SJSA1 (cell line): ENCODE results near the gene RIF1. TPM values are rescaled to one million over a fixed set of nuclear protein-coding genes. Genes with fewer than 3 reads are reported as not detected.
"Not testable (repeated sequence)": the region's sequence is repeated elsewhere in the genome, so short reads cannot be mapped to it uniquely, and the experiment has no call there.

ENCODE experiments used
- DNase-seq, 2 experiments: peaks; one replicate each; pipeline ENCODE4 v3.0.0-alpha.2; 2015 to 2020; ENCODE audit warnings: low spot score in 2 of 2, low read depth in 1 of 2
- H3K27ac ChIP-seq: fragments of 250-450 bp; sonication (Bioruptor Pico); 2 replicates; pipeline ENCODE4 v1.5.1; 2020; ENCODE audit warnings: mild to moderate bottlenecking, moderate library complexity
- H3K27me3 ChIP-seq: fragments of 250-450 bp; sonication (Bioruptor Pico); replicated peaks from 2 replicates; pipeline ENCODE4 v1.5.1; 2020; ENCODE audit warnings: mild to moderate bottlenecking, moderate library complexity
- H3K36me3 ChIP-seq: fragments of 250-450 bp; sonication (Bioruptor Pico); 2 replicates; pipeline ENCODE4 v1.5.1; 2020; ENCODE audit warnings: mild to moderate bottlenecking
- H3K4me1 ChIP-seq: fragments of 250-450 bp; sonication (Bioruptor Pico); replicated peaks from 2 replicates; pipeline ENCODE4 v1.6.1; 2021; ENCODE audit warnings: mild to moderate bottlenecking
- H3K4me3 ChIP-seq: fragments of 250-450 bp; sonication (Bioruptor Pico); 2 replicates; pipeline ENCODE4 v1.5.1; 2020; ENCODE audit warnings: mild to moderate bottlenecking
- H3K9me3 ChIP-seq: fragments of 250-450 bp; sonication (Bioruptor Pico); replicated peaks from 2 replicates; pipeline ENCODE4 v1.5.1; 2020; ENCODE audit warnings: mild to moderate bottlenecking
- total RNA-seq: library from RNA; depleted of rRNA; stranded (reverse); fragments of >200 nt; shearing (Covaris generic); gene quantifications from 2 replicates; pipeline ENCODE4 v1.2.3, GENCODE V29; 2014

The RIF1 gene
- total RNA-seq, 1 experiment from 2014 or later: 52.4 TPM

DNA sequence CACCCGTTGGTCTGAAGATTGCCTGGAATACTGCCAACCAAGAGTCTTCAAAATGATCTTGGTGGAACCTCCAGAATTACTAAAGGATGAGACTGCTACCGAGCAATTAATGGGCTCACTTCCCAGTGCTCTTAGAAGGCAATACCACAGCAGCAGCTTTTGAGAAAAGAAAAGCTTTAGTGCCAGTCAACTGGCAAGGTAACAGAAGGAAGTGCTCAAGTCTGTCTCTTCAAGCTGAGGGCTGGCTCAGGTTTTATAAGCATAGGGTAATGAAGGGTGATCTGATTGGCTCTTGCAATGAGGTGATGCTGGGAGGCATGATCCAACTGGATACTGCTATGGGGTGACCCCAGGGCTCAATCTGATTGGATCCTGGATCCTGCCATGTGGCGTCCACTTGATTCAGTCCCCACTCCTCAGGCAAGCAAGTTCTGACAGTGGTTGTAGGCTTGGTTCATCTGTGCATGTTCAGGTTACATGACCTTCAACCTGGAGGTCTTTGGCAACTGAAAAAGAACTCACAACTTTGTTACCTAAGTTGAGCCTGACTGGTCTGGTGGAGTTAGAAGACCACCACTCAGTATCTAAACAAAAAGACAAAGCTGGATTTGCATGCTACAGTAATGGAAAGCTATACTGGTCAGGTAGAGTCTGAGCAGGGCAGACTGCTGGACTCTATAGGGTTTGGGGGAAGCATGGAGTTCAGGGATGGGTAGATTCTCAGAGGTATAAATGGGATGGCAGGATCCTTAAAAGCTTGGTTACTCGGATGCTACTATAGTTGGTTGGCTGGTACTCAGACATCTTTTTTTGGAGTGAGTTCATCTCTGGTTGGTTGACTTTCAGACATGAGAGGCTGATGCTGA is 14.0 kb upstream of the RIF1 start:
- Histone ChIP-seq H3K27ac (no peak overlapping the region), H3K4me1 (no peaks in the 10 kb centered on the region), H3K36me3 (no peaks in the 10 kb centered on the region), H3K4me3 (no peak overlapping the region), H3K9me3 (no peaks in the 10 kb centered on the region), H3K27me3 (no peaks in the 10 kb centered on the region)
- no peak for DNase-seq

GRCh38 chr2:151399981-151400380 is 9.7 kb upstream of the RIF1 start:
- H3K36me3 ChIP-seq: no peaks in the 10 kb centered on the region
- no peak overlapping the region for H3K4me3 ChIP-seq
- no peaks in the 10 kb centered on the region for H3K27me3 ChIP-seq
- no peak overlapping the region for H3K27ac ChIP-seq
- H3K9me3 ChIP-seq: no peaks in the 10 kb centered on the region
- no peak for DNase-seq
- no peaks in the 10 kb centered on the region for H3K4me1 ChIP-seq

GRCh38 chr2:151401149-151401548 is 8.6 kb upstream of the RIF1 start:
- H3K9me3 ChIP-seq: no peaks in the 10 kb centered on the region; the same call in 1 of the 2 replicates
- no peaks in the 10 kb centered on the region for H3K27me3 ChIP-seq
- H3K36me3 ChIP-seq: no peaks in the 10 kb centered on the region
- no peaks in the 10 kb centered on the region for H3K4me1 ChIP-seq
- H3K4me3 ChIP-seq: no peak overlapping the region
- no peak for DNase-seq
- H3K27ac ChIP-seq: no peak overlapping the region

- no peaks in the 10 kb centered on the region; the same call in 1 of the 2 replicates for H3K9me3 ChIP-seq
- no peaks in the 10 kb centered on the region for H3K4me1 ChIP-seq
- H3K36me3 ChIP-seq: no peaks in the 10 kb centered on the region
- H3K27me3 ChIP-seq: no peaks in the 10 kb centered on the region
- H3K27ac ChIP-seq: no peak overlapping the region
- no peak overlapping the region for H3K4me3 ChIP-seq
- DNase-seq: no peak
Measured at GRCh38 chr2:151403914-151404313, 5.8 kb upstream of the RIF1 start.

DNA sequence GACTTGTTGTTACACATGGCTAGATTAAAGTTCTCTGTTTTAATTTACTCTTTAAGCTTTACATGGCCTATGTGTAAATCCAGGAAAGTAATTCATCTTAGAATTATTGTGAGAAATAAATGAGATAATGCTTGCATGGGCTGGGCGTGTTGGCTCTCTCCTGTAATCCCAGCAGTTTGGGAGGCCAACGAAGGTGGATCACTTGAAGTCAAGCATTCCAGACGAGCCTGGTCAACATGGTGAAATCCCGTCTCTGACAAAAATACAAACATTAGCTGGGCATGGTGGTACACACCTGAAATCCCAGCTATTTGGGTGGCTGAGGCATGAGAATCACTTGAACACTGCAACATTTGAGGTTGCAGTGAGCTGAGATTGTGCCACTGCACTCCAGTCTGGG is 4.3 kb upstream of the RIF1 start:
- Histone ChIP-seq H3K9me3 (no peaks in the 10 kb centered on the region; the same call in 1 of the 2 replicates), H3K27me3 (no peaks in the 10 kb centered on the region), H3K4me1 (peaks cover 3% of the 10 kb centered on the region; the same call in 1 of the 2 replicates), H3K4me3 (no peak overlapping the region), H3K36me3 (peaks cover 7% of the 10 kb centered on the region), H3K27ac (no peak overlapping the region)
- DNase-seq: no peak

GRCh38 chr2:151407281-151407680 is 2.4 kb upstream of the RIF1 start:
- no peaks in the 10 kb centered on the region; the same call in 1 of the 2 replicates for H3K9me3 ChIP-seq
- no peak for DNase-seq
- peaks cover 20% of the 10 kb centered on the region for H3K36me3 ChIP-seq
- H3K27ac ChIP-seq: no peak overlapping the region
- H3K27me3 ChIP-seq: no peaks in the 10 kb centered on the region
- H3K4me1 ChIP-seq: peaks cover 3% of the 10 kb centered on the region; the same call in 1 of the 2 replicates
- H3K4me3 ChIP-seq: no peak overlapping the region

- H3K36me3 ChIP-seq: peaks cover 37% of the 10 kb centered on the region
- peak overlapping the region; percentile 78 for H3K4me3 ChIP-seq
- peak in 1 of 2 experiments; percentile 47 for DNase-seq
- peaks cover 3% of the 10 kb centered on the region; the same call in 1 of the 2 replicates for H3K4me1 ChIP-seq
- peak overlapping the region; percentile 91 for H3K27ac ChIP-seq
- no peaks in the 10 kb centered on the region; the same call in 1 of the 2 replicates for H3K9me3 ChIP-seq
- no peaks in the 10 kb centered on the region for H3K27me3 ChIP-seq
Measured at GRCh38 chr2:151408788-151409600, 708 bp upstream of the RIF1 start.

- DNase-seq: peak in 1 of 2 experiments; percentile 50
- peak overlapping the region; percentile 78 for H3K4me3 ChIP-seq
- no peaks in the 10 kb centered on the region; the same call in 1 of the 2 replicates for H3K9me3 ChIP-seq
- H3K27me3 ChIP-seq: no peaks in the 10 kb centered on the region
- peak overlapping the region; percentile 91 for H3K27ac ChIP-seq
- peaks cover 48% of the 10 kb centered on the region for H3K36me3 ChIP-seq
- peaks cover 3% of the 10 kb centered on the region; the same call in 1 of the 2 replicates for H3K4me1 ChIP-seq
Measured at GRCh38 chr2:151410485-151410834, 758 bp downstream of the RIF1 start.

DNA sequence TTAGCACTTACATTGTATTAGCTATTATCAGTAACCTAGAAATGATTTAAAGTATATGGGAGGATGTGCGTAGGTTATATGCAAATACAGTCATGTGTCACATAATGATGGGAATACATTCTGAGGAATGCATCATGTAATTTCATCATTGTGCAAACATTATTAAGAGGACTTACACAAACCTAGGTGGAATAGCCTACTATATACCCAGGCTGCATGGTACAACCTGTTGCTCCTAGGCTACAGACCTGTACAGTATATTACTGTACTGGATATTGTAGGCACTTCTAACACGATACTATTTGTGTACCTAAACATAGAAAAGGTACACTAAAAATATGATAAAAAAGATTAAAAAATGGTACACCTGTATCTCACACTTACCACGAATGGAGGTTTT is 7.9 kb downstream of the RIF1 start:
- peaks cover 92% of the 10 kb centered on the region for H3K36me3 ChIP-seq
- H3K4me1 ChIP-seq: no peaks in the 10 kb centered on the region
- no peak overlapping the region for H3K4me3 ChIP-seq
- no peaks in the 10 kb centered on the region for H3K9me3 ChIP-seq
- H3K27me3 ChIP-seq: no peaks in the 10 kb centered on the region
- no peak overlapping the region for H3K27ac ChIP-seq
- DNase-seq: no peak

GRCh38 chr2:151421681-151422080 is 12.0 kb downstream of the RIF1 start:
- peaks cover 87% of the 10 kb centered on the region for H3K36me3 ChIP-seq
- not testable (repeated sequence) for DNase-seq, H3K4me3 ChIP-seq, H3K9me3 ChIP-seq, H3K4me1 ChIP-seq, H3K27me3 ChIP-seq, H3K27ac ChIP-seq

DNA sequence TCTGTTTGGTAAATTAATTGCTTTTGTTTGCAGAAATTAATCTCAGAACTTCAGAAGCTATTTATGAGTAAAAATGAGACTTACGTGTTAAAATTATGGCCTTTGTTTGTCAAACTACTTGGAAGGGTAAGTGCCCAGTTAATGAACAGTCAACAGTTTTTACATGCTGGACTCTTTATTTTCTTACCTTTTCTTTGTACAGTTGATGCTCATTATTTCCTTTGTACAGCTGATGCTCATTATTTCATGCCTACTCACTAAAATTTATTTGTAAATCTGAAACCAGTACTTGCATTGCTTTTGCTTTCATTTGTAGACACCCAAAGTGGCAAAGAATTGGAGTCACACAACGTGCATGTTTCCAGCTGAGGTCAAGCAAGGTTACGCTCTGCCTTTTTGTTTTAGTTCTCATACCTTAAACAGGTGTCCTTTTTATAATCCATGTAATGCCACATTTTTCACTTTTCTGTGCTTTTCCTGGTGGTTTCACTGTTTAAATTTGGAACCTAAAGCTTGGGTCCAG is 13.3 kb downstream of the RIF1 start:
- Histone ChIP-seq H3K36me3 (peaks cover 85% of the 10 kb centered on the region), H3K4me3 (no peak overlapping the region)
- no peak for DNase-seq

DNA sequence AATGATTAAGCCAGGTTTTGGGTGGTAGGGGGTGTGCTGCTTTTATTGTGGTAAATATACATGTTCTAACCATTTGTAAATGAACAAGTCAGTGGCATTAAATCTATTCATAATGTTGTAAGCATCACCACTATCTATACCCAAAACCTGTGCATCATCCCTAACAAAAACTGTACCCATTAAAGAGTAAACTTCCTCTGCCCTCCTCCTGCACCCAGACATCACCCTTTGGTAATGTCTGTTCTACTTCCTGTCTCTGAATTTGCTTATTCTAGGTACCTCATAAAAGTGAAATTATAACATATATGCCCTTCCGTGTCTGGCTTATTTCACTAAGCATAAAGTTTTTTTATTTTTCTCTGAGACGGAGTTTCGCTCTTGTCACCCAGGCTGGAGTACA is 14.1 kb downstream of the RIF1 start:
- H3K9me3 ChIP-seq: no peaks in the 10 kb centered on the region
- H3K4me1 ChIP-seq: no peaks in the 10 kb centered on the region
- no peak overlapping the region for H3K4me3 ChIP-seq
- peaks cover 85% of the 10 kb centered on the region for H3K36me3 ChIP-seq
- H3K27me3 ChIP-seq: no peaks in the 10 kb centered on the region
- no peak for DNase-seq
- no peak overlapping the region for H3K27ac ChIP-seq

More for the DNA sequence above, 13.3 kb downstream of the RIF1 start:
- Histone ChIP-seq H3K9me3 (no peaks in the 10 kb centered on the region), H3K27me3 (no peaks in the 10 kb centered on the region), H3K27ac (no peak overlapping the region), H3K4me1 (no peaks in the 10 kb centered on the region)

GRCh38 chr2:151437630-151438029 is 27.9 kb downstream of the RIF1 start:
- H3K9me3 ChIP-seq: no peaks in the 10 kb centered on the region
- no peak overlapping the region for H3K27ac ChIP-seq
- H3K36me3 ChIP-seq: peaks cover 79% of the 10 kb centered on the region
- H3K4me1 ChIP-seq: no peaks in the 10 kb centered on the region
- DNase-seq: peak in 1 of 2 experiments; percentile 35
- no peaks in the 10 kb centered on the region for H3K27me3 ChIP-seq
- no peak overlapping the region for H3K4me3 ChIP-seq

DNA sequence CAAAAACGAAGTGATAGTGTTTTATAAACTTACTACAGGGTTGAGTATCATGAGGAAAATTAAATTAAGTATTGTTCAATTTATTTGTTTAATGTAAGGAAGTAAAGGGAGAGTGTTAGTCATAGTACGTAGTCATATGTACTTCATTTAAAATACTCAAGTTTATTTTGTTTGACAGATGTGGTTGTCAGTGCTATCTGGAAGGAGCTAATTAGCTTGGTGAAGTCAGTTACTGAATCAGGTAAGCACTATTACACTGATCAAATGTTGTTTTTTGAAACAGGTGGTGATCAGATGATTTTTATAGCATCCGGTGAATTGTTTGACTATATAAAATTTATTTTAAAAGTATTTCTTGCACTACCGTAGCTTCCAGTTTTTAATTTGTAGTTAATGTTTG is 28.8 kb downstream of the RIF1 start:
- no peak overlapping the region for H3K4me3 ChIP-seq
- H3K27me3 ChIP-seq: no peaks in the 10 kb centered on the region
- H3K36me3 ChIP-seq: peaks cover 80% of the 10 kb centered on the region
- H3K4me1 ChIP-seq: no peaks in the 10 kb centered on the region
- no peak for DNase-seq
- H3K27ac ChIP-seq: no peak overlapping the region
- H3K9me3 ChIP-seq: no peaks in the 10 kb centered on the region
